NCI-H1092 (cell line): ENCODE measurements around the gene FBXO46.
"Not testable (repeated sequence)": the region's sequence is repeated elsewhere in the genome, so short reads cannot be mapped to it uniquely, and the experiment has no call there.

Source experiments
- DNase-seq: peaks from one replicate; lab custom pipeline; 2025; lab: John Stamatoyannopoulos, UW

The FBXO46 gene

GRCh38 chr19:45728683-45729082 is 2.0 kb downstream of the FBXO46 start:
- DNase-seq: not testable (repeated sequence)

GRCh38 chr19:45720065-45720464 is 10.6 kb downstream of the FBXO46 start:
- not testable (repeated sequence) for DNase-seq

- no peak for DNase-seq
These were observed 12.6 kb downstream of the FBXO46 start for GRCh38 chr19:45717983-45718650.

- peak; percentile 97 for DNase-seq
These were observed 13.3 kb downstream of the FBXO46 start for GRCh38 chr19:45717131-45717982.

- no peak for DNase-seq
These were observed 14.2 kb downstream of the FBXO46 start for GRCh38 chr19:45716359-45717130.

- DNase-seq: no peak
These were observed 15.6 kb downstream of the FBXO46 start for GRCh38 chr19:45715139-45715538.

GRCh38 chr19:45713141-45713540 is 17.6 kb downstream of the FBXO46 start:
- no peak for DNase-seq

- no peak for DNase-seq
These were observed 18.0 kb downstream of the FBXO46 start for GRCh38 chr19:45712699-45713067.

- DNase-seq: no peak
These were observed 18.6 kb downstream of the FBXO46 start for GRCh38 chr19:45711851-45712698.

- no peak for DNase-seq
These were observed 20.2 kb downstream of the FBXO46 start for GRCh38 chr19:45710356-45711130.

- DNase-seq: no peak
These were observed 24.8 kb downstream of the FBXO46 start for GRCh38 chr19:45705710-45706415.

GRCh38 chr19:45705115-45705514 is 25.6 kb downstream of the FBXO46 start:
- no peak for DNase-seq

GRCh38 chr19:45701676-45702075 is 29.0 kb downstream of the FBXO46 start:
- DNase-seq: no peak

- peak; percentile 46 for DNase-seq
These were observed 37.4 kb downstream of the FBXO46 start for GRCh38 chr19:45693106-45693788.

- DNase-seq: peak; percentile 98
These were observed 38.2 kb downstream of the FBXO46 start, which contains the start of gene QPCTL for GRCh38 chr19:45692187-45693105. TSS of gene QPCTL (plus strand) at chr19:45692666. CDS start at chr19:45692704, 38 bp downstream.

GRCh38 chr19:45691516-45692186 is 39.0 kb downstream of the FBXO46 start, which contains the start of gene SNRPD2:
TSS of gene SNRPD2 (minus strand) at chr19:45691953. CDS start at chr19:45691888, 65 bp downstream.
- peak; percentile 86 for DNase-seq

GRCh38 chr19:45687599-45687998 is 43.1 kb downstream of the FBXO46 start:
- no peak for DNase-seq

GRCh38 chr19:45685045-45685444 is 45.7 kb downstream of the FBXO46 start:
- not testable (repeated sequence) for DNase-seq
